ENCODE measurements around the gene TNFAIP6.
"Not testable (repeated sequence)": the region's sequence is repeated elsewhere in the genome, so short reads cannot be mapped to it uniquely, and the experiment has no call there.

The TNFAIP6 gene, protein sequence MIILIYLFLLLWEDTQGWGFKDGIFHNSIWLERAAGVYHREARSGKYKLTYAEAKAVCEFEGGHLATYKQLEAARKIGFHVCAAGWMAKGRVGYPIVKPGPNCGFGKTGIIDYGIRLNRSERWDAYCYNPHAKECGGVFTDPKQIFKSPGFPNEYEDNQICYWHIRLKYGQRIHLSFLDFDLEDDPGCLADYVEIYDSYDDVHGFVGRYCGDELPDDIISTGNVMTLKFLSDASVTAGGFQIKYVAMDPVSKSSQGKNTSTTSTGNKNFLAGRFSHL

DNA sequence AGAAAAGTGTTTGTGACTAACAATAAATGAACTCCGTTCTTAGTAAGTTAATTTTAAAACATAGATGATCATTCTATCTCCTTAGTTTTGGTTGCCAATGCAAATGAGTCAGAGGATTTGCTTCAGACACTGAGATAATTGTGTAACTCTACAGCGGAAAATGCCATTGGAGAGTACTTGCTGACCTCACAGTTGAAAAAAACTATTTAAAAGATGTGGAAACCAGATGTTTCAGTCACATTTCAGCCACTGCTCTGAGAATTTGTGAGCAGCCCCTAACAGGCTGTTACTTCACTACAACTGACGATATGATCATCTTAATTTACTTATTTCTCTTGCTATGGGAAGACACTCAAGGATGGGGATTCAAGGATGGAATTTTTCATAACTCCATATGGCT is at the start of gene TNFAIP6:
Gene TNFAIP6 (plus strand): TSS at position 234 of the 400 bp plus-strand sequence. CDS start 75 bp downstream, at position 309.
- no peak for DNase-seq

DNA sequence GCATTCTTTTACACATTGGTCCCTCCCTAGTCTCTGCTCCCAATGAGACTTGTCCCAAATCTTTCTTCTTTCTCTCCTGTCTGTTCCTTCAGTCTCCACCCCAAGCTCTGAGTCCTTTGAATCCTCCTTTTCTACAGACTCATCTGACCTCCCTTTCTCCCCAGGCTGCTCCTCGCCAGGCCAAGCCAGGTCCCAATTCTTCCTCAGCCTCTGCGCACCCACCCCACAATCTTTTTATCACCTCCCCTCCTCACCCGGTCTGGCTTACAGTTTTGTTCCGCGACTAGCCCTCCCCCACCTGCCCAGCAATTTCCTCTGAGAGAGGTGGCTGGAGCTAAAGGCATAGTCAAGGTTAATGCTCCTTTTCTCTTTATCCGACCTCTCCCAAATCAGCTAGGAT is 47.1 kb upstream of the TNFAIP6 start:
- not testable (repeated sequence) for DNase-seq

DNA sequence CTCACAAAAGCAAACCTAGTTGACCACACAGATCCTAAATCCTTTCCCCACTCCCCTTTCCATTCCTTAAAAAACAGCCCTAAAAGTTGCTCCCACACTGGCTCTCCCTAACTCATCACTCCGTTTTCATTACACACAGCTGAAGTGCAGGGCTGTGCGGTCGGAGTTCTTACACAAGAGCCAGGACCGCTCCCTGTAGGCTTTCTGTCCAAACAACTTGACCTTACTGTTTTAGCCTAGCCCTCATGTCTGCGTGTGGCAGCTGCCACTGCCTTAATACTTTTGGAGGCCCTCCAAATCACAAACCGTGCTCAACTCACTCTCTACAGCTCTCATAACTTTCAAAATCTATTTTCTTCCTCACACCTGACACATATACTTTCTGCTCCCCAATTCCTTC is 45.0 kb upstream of the TNFAIP6 start:
- DNase-seq: not testable (repeated sequence)

DNA sequence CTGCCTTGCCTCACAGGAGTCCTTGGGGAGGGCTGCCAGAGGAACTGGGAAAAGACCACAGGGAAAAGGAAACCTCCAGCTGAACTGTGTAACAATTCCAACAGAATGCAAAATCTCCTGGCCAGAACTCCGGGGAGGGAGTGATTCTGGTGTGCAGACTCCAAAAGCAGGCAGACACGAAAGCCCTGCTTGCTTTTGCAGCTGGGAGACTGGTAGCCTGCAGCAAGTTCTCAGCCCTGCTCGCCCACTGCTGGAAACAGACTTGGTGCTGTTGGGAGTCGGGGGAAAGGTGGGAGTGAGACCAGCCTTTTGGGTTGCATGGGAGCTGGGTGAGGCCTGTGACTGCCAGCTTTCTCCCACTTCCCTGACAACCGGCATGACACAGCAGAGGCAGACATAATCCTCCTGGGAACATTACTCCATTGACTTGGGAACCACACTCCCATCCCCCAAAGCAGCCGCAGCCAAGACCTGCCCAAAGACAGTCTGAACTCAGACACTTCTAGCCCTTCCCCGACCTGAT is 42.0 kb upstream of the TNFAIP6 start:
- peak; percentile 43 for DNase-seq

DNA sequence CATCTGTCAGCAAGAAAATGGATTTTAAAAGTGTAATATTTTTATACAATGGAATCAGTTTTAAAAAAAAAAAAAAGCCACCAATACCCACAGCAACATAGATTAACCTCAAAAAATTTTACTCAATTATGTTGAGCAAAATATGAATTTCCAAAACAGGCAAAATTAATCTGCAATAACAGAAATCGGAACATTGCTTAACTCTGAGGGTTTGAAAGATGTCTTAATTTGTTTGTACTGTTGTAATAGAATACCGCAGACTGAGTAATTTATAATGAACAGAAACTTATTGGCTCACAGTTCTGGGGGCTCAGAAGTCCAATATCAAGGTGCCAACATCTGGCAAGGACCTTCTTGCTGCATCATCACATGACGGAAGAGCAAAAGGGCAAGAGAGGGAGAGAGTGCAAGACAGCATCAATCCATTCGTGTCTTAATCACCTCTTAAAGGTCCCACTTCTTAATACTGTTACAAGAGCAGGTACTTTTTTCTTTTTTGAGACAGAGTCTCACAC is 31.8 kb upstream of the TNFAIP6 start:
- no peak for DNase-seq

DNA sequence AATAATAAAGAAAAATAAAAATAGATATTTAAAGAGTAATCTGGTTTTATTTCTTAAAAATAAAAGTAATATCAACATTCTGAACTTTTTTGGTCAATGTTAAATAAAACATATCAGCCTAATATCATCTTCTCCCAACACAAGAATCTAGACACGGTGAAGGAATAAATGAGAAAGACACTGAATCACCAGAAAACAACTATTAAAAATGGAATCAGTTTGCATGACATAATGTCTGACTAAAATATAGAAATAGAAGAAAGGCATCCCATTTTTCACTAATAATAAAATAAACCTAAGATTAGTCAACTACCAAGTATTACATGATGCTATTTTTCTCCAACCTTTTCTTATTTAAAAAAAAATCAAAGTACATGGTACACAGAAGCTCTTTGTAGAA is 30.8 kb upstream of the TNFAIP6 start:
- DNase-seq: no peak

DNA sequence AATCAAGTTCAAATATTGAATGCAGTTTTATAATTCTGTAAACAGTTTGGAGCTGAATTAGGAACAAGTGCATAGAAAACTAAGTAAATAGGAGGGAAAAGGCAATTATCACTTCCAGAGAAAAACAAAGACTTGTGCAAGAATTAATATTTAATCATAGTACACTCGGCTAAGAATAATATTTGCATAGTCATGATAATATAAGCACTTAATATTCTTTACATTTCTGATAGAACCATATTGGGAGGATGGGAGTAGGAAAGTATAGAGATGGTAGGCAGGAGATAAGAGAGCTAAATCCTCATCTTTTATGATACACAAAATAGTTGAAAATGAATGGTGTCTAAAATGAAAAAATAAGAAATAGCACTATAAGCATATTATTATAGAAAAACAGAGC is 27.4 kb upstream of the TNFAIP6 start:
- no peak for DNase-seq

DNA sequence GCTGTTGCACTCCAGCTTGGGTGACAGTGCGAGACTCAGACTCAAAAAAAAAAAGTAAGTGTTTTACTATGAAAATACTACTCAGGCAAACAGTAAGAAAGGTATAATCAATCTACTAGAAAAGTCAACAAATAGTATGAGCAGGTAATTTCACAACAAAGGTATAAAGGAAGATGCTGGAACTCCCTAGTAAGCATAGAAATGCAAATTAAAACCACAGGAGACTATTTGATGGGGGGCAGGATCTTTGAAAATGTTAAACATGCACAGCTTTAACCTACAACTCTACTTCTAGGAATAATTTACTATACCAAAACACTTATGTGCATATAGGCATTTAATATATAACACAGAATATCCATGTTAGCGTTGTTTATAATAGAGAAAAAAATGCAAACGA is 24.3 kb upstream of the TNFAIP6 start:
- DNase-seq: no peak

DNA sequence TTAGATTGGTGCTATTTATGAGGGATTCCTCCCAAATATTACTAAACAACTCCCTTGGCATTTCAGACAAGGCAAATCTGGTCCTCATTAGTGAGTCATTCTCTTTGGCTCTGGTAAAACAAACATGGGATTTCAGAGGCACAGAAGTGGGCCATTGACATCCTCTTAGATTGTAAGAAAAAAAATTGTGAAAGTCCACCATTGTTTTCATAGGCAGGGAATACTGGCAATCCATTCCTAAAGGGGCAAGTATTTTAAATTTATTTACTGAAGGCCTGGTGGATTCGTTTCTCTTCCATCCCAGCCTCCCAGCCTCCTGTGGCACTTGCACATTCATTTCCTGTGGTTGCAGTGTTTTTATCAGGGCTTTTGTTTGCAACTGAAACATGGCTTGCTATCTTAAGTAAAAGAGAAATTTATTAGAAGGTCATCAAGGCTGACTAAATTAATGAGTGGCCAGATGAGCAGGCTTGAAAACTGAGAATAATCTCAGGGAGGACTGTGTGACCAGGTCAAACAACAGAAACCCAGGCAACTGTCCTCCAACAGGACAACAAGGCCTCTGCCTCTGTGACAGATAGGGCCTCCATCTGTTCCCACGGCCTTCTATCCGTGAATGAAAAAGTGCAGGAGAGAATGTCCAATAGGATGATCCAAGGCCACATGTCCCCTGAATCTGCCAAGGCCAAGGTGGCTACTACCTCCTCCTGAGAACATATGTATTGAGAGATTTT is 23.1 kb upstream of the TNFAIP6 start:
- DNase-seq: no peak

DNA sequence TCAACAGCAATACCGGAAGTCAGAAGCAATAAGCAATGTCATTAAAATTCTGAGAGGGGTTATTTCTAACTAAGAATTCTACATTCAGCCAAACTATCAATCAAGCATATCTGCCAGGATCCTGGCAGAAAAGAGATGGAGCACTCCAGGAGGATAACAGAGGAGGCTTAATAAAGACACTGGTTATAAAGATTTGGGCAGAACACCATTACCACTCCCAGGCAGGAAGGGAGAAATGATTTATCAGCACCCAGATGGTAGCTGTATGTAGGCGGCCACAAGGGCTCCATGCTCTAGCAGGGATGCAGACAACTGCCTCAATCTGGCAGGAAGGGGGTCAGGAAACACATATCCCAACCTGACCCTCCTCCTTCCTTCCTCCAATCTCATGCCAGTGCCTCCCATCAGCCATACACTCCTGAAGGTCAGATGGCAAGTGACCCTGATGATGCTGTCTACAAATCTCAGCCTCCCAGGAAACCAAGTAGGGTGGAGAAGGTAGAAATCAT is 20.5 kb upstream of the TNFAIP6 start:
- DNase-seq: no peak

DNA sequence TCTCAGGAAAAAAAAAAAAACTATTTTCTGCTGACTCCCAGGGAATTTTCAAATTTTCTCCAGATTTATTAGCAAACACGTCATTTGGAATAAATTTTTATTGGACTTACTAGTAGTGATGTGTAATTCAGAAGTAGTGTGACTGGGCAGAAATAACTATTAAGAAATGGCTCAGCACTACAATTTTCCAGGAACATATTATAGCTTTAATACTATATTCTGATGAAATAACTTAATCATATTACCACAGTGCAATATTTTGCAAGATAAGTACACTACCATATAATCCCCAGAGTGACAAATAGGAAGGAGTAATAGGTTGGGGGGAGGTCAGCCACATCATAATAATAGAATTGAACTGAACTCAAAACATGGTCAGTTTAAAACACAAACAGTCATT is 19.7 kb upstream of the TNFAIP6 start:
- no peak for DNase-seq

DNA sequence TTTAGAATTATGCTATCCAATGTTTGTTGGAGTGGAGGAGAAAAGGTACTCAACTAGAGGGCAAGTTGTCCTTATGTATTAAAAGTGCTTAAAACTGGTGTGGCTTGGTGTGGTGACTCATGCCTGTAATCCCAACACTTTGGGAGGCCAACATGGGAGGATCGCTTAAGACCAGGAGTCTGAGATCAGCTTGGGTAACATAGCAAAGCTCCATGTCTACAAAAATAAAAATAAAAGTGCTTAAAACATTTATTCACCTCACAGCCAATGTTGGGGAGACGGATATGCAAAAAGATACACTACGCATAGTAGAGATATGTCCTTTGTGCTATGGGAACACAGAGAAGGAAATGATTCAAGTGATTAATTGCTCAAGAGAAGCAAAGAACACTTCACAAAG is 19.3 kb upstream of the TNFAIP6 start:
- no peak for DNase-seq

DNA sequence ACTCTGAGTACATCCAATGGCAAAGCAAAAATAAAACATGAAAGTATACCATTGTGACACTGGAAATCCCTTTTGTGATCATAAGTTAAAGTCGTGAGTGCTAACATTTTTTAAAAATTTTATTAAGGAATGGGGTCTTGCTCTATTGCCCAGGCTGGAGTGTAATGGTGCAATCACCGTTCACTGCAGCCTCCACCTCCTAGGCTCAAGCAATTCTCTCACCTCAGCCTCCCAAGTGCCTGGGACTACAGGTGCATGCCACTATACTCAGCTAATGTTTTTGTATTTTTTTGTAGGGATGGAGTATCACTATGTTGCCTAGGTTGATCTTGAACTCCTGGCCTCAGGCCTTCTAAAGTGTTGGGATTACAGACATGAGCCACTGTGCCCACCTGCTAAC is 14.3 kb upstream of the TNFAIP6 start:
- no peak for DNase-seq

DNA sequence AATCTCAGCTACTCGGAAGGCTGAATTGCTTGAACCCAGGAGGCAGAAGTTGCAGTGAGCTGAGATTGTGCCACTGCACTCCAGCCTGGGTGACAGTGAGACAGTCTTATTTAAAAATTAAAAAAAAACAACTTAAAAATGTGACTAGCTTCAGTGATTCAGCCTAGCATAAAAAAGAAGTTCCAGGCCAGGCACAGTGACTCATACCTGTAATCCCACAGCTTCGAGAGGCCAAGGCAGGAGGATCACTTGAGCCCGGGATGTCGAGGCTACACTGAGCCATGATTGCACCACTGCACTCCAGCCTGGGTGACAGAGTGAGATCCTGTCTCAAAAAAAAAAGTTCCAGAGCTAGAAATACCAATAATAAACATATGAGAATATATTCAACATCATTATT is 13.2 kb upstream of the TNFAIP6 start:
- DNase-seq: not testable (repeated sequence)

DNA sequence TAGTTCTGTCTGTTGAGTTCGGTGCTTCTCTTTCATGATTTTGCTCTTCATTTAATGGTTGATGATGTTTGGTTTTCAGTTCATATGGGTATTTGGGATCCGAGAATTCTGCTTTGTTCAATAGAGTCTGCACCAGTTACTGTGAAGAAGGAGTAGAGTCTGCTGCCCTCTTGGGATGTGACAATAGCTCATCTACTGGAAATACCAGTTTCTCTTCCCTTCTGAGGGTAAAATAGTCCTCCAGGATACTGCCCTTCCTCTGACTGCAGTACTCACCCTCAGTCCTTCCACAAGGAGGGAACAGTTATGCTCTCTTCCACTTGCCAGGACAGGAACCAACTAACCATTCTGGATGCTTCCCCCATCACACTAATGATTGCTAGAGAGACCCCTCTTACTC is 12.5 kb upstream of the TNFAIP6 start:
- DNase-seq: no peak

DNA sequence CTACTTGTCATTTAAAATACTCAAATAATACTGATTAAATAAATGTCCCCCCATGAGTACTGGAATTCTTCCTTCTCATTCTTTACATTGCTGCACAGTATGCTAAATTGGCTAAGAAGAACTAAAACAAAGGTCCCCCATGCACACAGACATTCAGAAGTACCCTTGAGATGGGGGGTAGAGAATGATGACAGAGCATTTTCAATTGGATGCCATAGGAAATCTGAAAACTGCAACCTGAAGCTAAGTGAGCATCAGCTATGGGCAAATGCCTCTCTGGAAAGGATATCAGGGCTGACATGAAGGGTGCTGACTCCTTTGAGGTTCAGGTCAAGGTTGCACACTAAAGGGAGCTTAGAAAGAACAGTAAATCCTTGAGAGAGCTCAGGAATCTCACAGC is 10.1 kb upstream of the TNFAIP6 start:
- DNase-seq: no peak

DNA sequence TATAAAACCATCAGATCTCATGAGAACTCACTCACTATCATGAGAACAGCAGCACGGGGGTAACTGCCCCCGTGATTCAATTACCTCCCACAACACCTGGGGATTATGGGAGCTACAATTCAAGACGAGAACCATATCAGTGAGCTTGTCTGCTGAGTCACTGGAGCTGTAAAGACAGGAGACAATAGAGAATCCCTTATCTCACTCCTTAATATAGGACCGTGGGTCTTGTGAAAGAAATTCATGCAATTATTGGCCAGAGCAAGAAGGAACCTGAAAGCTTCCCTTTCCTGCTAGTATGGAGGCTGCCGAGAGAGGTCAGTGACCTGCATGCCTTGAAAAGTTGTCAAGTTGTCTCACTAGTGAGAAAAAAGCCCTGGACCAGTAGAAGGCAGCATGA is 9.5 kb upstream of the TNFAIP6 start:
- DNase-seq: no peak

DNA sequence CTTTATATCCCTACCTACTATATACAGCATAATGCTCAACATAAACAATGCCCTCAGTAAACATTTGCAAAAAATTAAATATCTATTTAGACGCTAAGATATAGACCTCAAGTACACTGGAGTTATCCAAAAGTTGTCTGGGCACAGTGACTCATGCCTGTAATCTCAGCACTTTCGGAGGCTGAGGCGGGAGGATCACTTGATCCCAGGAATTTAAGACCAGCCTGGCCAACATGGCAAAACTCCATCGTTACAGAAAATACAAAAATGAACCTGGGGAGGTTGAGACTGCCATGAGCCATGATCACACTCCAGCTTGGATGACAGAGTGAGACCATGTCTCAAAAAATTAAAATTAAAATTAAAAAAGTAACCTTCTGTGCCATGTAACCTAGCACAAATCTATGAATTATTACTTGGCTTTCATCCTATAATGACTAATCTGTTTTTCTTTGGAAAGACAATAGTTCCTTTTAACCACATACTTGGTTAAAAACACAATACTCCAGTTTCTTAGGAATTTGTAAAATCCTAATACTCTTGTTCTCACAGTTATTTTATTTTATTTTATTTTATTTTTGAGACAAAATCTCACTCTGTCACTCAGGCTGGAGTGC is 6.7 kb upstream of the TNFAIP6 start:
- no peak for DNase-seq

DNA sequence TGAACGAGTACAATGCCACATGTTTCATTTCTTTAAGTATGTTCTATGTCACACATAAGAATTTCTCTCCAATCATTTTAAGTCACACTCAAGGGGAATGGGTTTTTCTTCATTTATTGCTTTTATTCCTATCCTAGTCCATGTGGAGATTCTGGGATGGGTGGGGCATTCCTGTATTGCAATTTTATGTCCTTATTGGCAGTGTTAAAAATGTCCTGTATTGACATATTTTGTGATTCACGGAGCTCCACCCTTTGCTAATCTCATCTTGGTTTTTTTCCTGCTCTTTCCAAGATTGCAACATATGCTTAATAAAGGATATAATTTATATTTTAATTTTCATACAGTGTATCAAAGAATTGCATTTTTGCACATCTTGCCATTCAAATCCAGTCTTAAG is 3.4 kb upstream of the TNFAIP6 start:
- DNase-seq: no peak

DNA sequence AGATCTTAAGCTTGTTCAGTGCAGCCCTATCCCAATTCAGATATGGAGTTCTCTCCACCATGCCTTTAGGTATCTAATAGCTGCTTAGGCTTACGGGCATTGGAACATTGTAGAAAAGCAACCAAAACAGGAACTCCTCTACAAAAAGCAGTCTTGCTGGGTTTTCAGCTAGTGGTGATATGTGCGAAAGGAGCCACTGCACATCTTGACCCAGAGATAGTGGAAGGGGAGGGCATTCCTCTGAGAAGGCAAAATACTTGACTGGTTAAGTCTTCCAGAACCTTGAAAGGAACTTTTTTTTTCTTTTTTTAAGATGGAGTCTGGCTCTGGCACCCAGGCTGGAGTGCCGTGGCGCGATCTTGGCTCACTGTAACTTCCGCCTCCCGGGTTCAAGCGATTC is 2.6 kb upstream of the TNFAIP6 start:
- no peak for DNase-seq

DNA sequence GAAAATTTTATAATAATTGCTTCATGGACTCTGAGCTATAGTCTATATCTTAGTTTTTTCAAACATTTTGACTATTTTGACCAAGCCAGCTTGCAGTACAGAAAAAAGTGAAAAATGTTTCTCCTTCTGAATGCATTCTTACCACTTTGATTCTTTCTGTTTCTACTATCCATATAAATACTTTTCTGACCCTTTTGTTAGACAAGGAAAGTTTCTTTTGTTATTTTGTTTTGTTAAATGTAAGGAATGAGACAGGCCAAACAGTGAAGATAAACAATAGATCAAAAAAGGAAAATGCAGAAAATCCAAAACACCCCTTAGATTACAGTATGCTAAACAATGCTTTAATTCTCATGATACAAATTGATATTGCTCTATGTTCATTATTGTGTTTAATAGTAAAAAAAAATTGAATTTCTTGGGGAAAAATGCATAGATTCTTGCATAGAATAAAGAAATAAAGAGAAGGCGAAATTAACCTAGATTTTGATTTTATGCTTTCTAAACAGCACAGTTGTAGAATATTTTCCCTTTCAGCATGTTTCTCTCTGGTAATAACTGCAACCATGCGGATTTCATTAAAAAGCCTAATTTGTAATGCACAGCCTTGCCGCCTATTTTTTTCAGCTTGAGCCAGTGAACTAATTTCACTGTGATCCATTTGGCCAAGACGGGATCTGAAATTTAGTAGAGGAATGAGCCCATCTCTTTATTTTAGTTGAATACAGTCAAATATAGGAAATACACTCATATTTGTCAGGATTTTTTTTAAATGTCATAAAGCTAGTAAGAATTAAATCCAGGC is 976 bp downstream of the TNFAIP6 start:
- DNase-seq: no peak

DNA sequence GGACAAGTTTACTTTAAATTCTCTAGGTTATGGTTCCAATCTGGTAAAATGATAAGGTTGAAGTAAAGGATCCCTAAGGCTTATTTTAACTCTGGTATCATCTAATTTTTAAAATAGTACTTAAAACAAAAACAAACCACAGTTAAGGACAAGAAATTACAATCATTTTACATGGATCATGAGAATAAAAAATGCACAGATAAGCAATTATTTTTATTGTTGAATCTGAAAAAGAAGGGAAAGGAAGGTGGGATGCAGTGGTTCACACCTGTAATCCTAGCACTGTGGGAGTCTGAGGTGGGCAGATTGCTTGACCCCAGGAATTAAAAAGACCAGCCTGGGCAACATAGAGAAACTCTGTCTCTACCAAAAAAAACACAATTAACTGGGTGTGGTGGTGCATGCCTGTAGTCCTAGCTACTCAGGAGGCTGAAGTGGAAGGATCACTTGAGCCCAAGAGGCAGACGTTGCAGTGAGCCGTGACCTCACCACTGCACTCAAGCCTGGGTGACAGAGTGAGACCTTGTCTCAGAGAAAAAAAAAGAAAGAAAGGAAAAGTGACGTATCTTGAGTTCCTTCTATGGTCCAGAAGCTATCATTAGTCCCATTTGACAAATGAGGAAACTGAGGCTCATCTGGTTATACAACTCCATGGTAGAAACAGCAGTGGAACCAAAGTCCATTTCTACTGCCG is 2.5 kb downstream of the TNFAIP6 start:
- no peak for DNase-seq

Data from retina (tissue), 1 donor.